SK-N-SH (cell line): ENCODE data around the gene P2RY6. TPM values are rescaled to one million over a fixed set of nuclear protein-coding genes. Genes with fewer than 3 reads are reported as not detected.

ENCODE experiments used
- CTCF ChIA-PET: fragments of 300-600, 350-600 bp; formaldehyde crosslinking; extraction: SDS; loops from one replicate; lab custom pipeline; 2021; lab: Yijun Ruan, JAX
- POLR2A ChIA-PET: fragments of 350-600 bp; sonication (Branson Sonifier 250); formaldehyde crosslinking; extraction: SDS; loops from one replicate; lab custom pipeline; 2020; ENCODE audit warnings: antibody characterized with exemption, inconsistent platforms; lab: Yijun Ruan, JAX
- DNase-seq: peaks from one replicate; pipeline ENCODE4 v3.0.0; 2012
- H2AFZ ChIP-seq: fragments of 200-600 bp; sonication (generic); 2 replicates; pipeline ENCODE4 v1.8.1; 2016; ENCODE audit warnings: antibody characterized with exemption, mild to moderate bottlenecking, low read depth
- H3F3A ChIP-seq: fragments of 200-600 bp; sonication (generic); replicated peaks from 2 replicates; pipeline ENCODE3; 2016; ENCODE audit warnings: antibody characterized with exemption, mild to moderate bottlenecking; ENCODE audit not compliant: insufficient read depth
- H3K27ac ChIP-seq, 2 experiments: fragments of 200-500 bp in 1 of 2; fragments of 200-600 bp in 1 of 2; sonication (Bioruptor generic) in 1 of 2; sonication (generic), shearing (Covaris generic) in 1 of 2; 2 replicates each; pipeline versions ENCODE4 v1.5.1 to v1.6.1; 2014 to 2016; ENCODE audit warnings: low read depth in 2 of 2, inconsistent platforms in 1 of 2, low read length in 1 of 2, mild to moderate bottlenecking in 1 of 2, mixed read lengths in 1 of 2
- H3K27me3 ChIP-seq: fragments of 200-600 bp; sonication (generic), shearing (Covaris generic); 2 replicates; pipeline ENCODE4 v1.6.1; 2016; ENCODE audit warnings: mixed run types; ENCODE audit not compliant: insufficient read depth
- H3K36me3 ChIP-seq, 2 experiments: fragments of 200-500 bp in 1 of 2; fragments of 200-600 bp in 1 of 2; sonication (Bioruptor generic) in 1 of 2; sonication (generic) in 1 of 2; replicated peaks in 1 of 2; 2 replicates each; pipeline versions ENCODE3 to v1.5.1; 2014 to 2016; ENCODE audit warnings: low read length in 1 of 2, mild to moderate bottlenecking in 1 of 2; ENCODE audit not compliant: insufficient read depth in 2 of 2, control insufficient read depth in 1 of 2
- H3K4me1 ChIP-seq, 2 experiments: fragments of 200-500 bp in 1 of 2; fragments of 200-600 bp in 1 of 2; sonication (Bioruptor generic) in 1 of 2; sonication (generic), shearing (Covaris generic) in 1 of 2; 2 replicates each; pipeline versions ENCODE4 v1.5.1 to v1.6.1; 2014 to 2016; ENCODE audit warnings: low read depth in 1 of 2, low read length in 1 of 2, mixed run types in 1 of 2; ENCODE audit not compliant: insufficient read depth in 2 of 2, control insufficient read depth in 1 of 2
- H3K4me2 ChIP-seq: fragments of 200-600 bp; sonication (generic), shearing (Covaris generic); 2 replicates; pipeline ENCODE4 v1.6.1; 2017; ENCODE audit warnings: mixed run types
- H3K4me3 ChIP-seq, 2 experiments: fragments of 200-500 bp in 1 of 2; fragments of 200-600 bp in 1 of 2; sonication (Bioruptor generic) in 1 of 2; sonication (generic), shearing (Covaris generic) in 1 of 2; 2 replicates each; pipeline versions ENCODE4 v1.5.1 to v1.8.1; 2014 to 2016; ENCODE audit warnings: low read depth in 2 of 2, inconsistent platforms in 1 of 2, low read length in 1 of 2, mild to moderate bottlenecking in 1 of 2, mixed read lengths in 1 of 2, moderate library complexity in 1 of 2
- H3K79me2 ChIP-seq: fragments of 200-600 bp; sonication (generic); 2 replicates; pipeline ENCODE4 v1.8.1; 2017; ENCODE audit warnings: mild to moderate bottlenecking; ENCODE audit not compliant: insufficient read depth
- H3K9ac ChIP-seq: fragments of 200-600 bp; sonication (generic); 2 replicates; pipeline ENCODE4 v1.6.1; 2017; ENCODE audit warnings: mixed run types
- H3K9me2 ChIP-seq: fragments of 200-600 bp; sonication (generic); 2 replicates; pipeline ENCODE4 v1.6.1; 2017; ENCODE audit warnings: mixed run types
- H3K9me3 ChIP-seq: fragments of 200-600 bp; sonication (generic); 2 replicates; pipeline ENCODE4 v1.6.1; 2017; ENCODE audit warnings: mixed run types, mild to moderate bottlenecking, moderate library complexity
- H4K20me1 ChIP-seq: fragments of 200-600 bp; sonication (generic); 2 replicates; pipeline ENCODE4 v1.6.1; 2017; ENCODE audit warnings: mild to moderate bottlenecking, mixed run types; ENCODE audit not compliant: insufficient read depth
- CHD2 ChIP-seq: fragments of 150-350 bp; IDR thresholded peaks from 2 replicates; pipeline ENCODE4 v1.6.1; 2018; ENCODE audit warnings: low read length; ENCODE audit not compliant: partially characterized antibody
- CTCF ChIP-seq: fragments of 200-600 bp; sonication (generic); IDR thresholded peaks from 2 replicates; pipeline ENCODE4 v1.6.1; 2017; ENCODE audit warnings: antibody characterized with exemption, mild to moderate bottlenecking, moderate library complexity
- EP300 ChIP-seq, 2 experiments: IDR thresholded peaks; 2 replicates each; pipeline versions ENCODE4 v1.4.0 to v1.6.1; 2012; ENCODE audit warnings: borderline replicate concordance in 1 of 2, low read depth in 1 of 2, low read length in 1 of 2
- EZH2phosphoT487 ChIP-seq: fragments of 200-600 bp; sonication (generic); IDR thresholded peaks from 2 replicates; pipeline ENCODE4 v1.6.1; 2017; ENCODE audit warnings: low read depth, mixed run types, mild to moderate bottlenecking, antibody characterized with exemption, moderate library complexity, borderline replicate concordance
- FOSL2 ChIP-seq: IDR thresholded peaks from 2 replicates; pipeline ENCODE4 v1.4.0; 2012; ENCODE audit warnings: low read depth, mild to moderate bottlenecking, moderate library complexity, borderline replicate concordance
- FOXJ3 ChIP-seq: sonication (generic); formaldehyde crosslinking; IDR thresholded peaks from 2 replicates; pipeline ENCODE4 v1.5.1; 2020; ENCODE audit warnings: mild to moderate bottlenecking, missing genetic modification reagents
- MAX ChIP-seq: IDR thresholded peaks from 2 replicates; pipeline ENCODE4 v1.4.0; 2012; ENCODE audit warnings: low read depth
- MXI1 ChIP-seq: IDR thresholded peaks from 2 replicates; pipeline ENCODE4 v1.6.1; 2012; ENCODE audit warnings: mild to moderate bottlenecking, low read depth, low read length, improper control_type of control experiment
- NFIC ChIP-seq: IDR thresholded peaks from 2 replicates; pipeline ENCODE4 v1.4.0; 2012; ENCODE audit warnings: borderline replicate concordance
- NRF1 ChIP-seq: IDR thresholded peaks from 2 replicates; pipeline ENCODE4 v1.6.1; 2012; ENCODE audit warnings: low read depth, mild to moderate bottlenecking, low read length
- PBX3 ChIP-seq: IDR thresholded peaks from 2 replicates; pipeline ENCODE4; 2012
- RCOR1 ChIP-seq: fragments of 150-350 bp; IDR thresholded peaks from 2 replicates; pipeline ENCODE4 v1.6.1; 2017; ENCODE audit warnings: antibody characterized with exemption, low read length
- RXRA ChIP-seq: IDR thresholded peaks from 2 replicates; pipeline ENCODE4 v1.4.0; 2012; ENCODE audit warnings: low read depth, mild to moderate bottlenecking, borderline replicate concordance
- SMC3 ChIP-seq: IDR thresholded peaks from 2 replicates; pipeline ENCODE4 v1.6.1; 2012; ENCODE audit warnings: low read depth, low read length, improper control_type of control experiment
- TCF12 ChIP-seq: IDR thresholded peaks from 2 replicates; pipeline ENCODE4 v1.4.0; 2012
- YY1 ChIP-seq: IDR thresholded peaks from 2 replicates; pipeline ENCODE4 v1.4.0; 2012; ENCODE audit warnings: low read depth, mild to moderate bottlenecking
- WGBS: methylation state at CpG from one replicate; pipeline ENCODE4 v1.1.6; 2017; ENCODE audit warnings: low lambda C conversion rate; 5-methylcytosine and 5-hydroxymethylcytosine counted together
- polyA plus RNA-seq, 3 experiments: library from polyadenylated mRNA; depleted of rRNA; stranded (reverse); fragments of >200 nt; gene quantifications; 2 replicates each; pipeline ENCODE4 v1.2.3, GENCODE V29; 2012
- TF ChIP-seq, protein P1 (sequence below): IDR thresholded peaks from 2 replicates; pipeline ENCODE4 v1.6.1; 2012; ENCODE audit warnings: mild to moderate bottlenecking, low read depth, low read length, moderate library complexity
- TF ChIP-seq, protein P2 (sequence below): IDR thresholded peaks from 2 replicates; pipeline ENCODE4 v1.4.0; 2012; ENCODE audit warnings: low read depth, borderline replicate concordance
- TF ChIP-seq, protein P3 (sequence below): fragments of 150-350 bp; IDR thresholded peaks from 2 replicates; pipeline ENCODE4 v1.6.1; 2016; ENCODE audit warnings: mild to moderate bottlenecking, low read depth, low read length

Gene P2RY6
- polyA plus RNA-seq, 1 of the 3 experiments (the other 2 are of a cell fraction) = 0.15 TPM

DNA sequence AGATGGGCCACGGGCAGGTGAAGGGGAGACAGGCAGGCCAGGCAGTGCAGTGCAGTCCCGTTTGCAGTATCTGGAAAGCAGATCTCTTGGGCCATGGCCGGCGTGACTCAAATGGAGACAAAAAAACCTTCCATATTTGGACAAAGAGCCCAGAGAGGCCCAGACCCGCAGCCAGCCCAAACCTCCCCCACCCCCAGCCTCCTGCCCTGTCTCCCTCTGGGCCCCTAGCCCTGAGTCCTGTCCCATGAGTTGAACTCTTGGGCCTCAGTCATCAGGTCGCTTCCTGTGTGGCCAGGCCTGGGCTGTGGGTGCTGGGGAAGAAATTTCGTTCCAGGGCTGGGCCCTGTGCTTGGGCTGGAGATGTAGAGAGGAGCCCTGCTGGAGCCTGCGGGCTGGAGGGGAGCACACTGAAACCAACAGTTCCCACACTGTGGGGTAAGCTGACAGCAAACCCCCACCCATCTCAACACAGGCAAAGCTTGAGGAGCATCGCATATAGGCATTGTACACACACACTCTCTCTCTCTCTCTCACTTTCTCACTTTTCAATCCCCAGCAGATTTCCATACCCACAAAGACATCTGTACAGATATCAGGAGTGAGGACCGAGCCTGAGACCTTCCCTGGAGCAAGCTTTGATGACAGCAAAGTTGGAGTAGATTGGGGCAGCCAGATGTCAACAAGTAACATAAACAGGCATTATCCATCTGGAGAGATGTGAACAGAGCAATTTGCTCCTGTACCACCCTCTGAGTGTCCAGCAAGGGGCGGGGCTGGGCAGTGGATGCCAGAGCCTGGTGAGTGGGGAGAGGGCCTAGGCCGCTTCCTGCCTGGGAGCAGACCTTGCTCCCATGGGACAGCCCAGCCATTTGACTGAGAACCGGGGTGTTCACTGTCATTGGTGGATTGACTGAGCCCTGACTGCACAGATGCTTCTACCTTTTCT is 53.2 kb downstream of the P2RY6 start:
- ChIA-PET POLR2A (no interaction called here), CTCF (interaction anchor here (0.6 to 17.6 kb wide), 7 partner anchors 10 to 335 kb away, joined by 3 to 223 read pairs (median 5); partner anchors contain the start of gene ARHGEF17)
- no peaks in the 10 kb centered on the region for H3K27me3 ChIP-seq
- peak overlapping the region; percentile 65; the same call in 1 of the 2 replicates for H3K9ac ChIP-seq
- no peak overlapping the region; a peak in 1 of 4 replicates for H3K4me3 ChIP-seq
- H3K27ac ChIP-seq = peak overlapping the region; percentile 92 to 98
- H4K20me1 ChIP-seq = peaks cover 10% of the 10 kb centered on the region; the same call in 1 of the 2 replicates
- peaks cover 0 to 6% of the 10 kb centered on the region in 2 experiments for H3K36me3 ChIP-seq
- no peaks in the 10 kb centered on the region for H3K9me2 ChIP-seq
- H3K79me2 ChIP-seq = peaks cover 92% of the 10 kb centered on the region
- no peak overlapping the region for H2AFZ ChIP-seq
- no peaks in the 10 kb centered on the region for H3K9me3 ChIP-seq
- peak; percentile 84 for DNase-seq
- H3K4me2 ChIP-seq = peak overlapping the region; percentile 75
- peaks cover 77 to 81% of the 10 kb centered on the region in 2 experiments for H3K4me1 ChIP-seq
- H3F3A ChIP-seq = peaks cover 56% of the 10 kb centered on the region
- WGBS = 43% methylated on average over 9 of the region's 13 CpGs
- no peak for TF ChIP-seq PBX3
- no peak for TF ChIP-seq SMC3
- peak; percentile 71; the same call in 1 of the 2 replicates for TF ChIP-seq FOXJ3
- TF ChIP-seq FOSL2 = no peak
- peak; percentile 19; the same call in 1 of the 2 replicates for TF ChIP-seq MAX
- TF ChIP-seq TCF12 = peak; percentile 23; the same call in 1 of the 2 replicates
- no peak for TF ChIP-seq YY1
- TF ChIP-seq, protein P1, sequence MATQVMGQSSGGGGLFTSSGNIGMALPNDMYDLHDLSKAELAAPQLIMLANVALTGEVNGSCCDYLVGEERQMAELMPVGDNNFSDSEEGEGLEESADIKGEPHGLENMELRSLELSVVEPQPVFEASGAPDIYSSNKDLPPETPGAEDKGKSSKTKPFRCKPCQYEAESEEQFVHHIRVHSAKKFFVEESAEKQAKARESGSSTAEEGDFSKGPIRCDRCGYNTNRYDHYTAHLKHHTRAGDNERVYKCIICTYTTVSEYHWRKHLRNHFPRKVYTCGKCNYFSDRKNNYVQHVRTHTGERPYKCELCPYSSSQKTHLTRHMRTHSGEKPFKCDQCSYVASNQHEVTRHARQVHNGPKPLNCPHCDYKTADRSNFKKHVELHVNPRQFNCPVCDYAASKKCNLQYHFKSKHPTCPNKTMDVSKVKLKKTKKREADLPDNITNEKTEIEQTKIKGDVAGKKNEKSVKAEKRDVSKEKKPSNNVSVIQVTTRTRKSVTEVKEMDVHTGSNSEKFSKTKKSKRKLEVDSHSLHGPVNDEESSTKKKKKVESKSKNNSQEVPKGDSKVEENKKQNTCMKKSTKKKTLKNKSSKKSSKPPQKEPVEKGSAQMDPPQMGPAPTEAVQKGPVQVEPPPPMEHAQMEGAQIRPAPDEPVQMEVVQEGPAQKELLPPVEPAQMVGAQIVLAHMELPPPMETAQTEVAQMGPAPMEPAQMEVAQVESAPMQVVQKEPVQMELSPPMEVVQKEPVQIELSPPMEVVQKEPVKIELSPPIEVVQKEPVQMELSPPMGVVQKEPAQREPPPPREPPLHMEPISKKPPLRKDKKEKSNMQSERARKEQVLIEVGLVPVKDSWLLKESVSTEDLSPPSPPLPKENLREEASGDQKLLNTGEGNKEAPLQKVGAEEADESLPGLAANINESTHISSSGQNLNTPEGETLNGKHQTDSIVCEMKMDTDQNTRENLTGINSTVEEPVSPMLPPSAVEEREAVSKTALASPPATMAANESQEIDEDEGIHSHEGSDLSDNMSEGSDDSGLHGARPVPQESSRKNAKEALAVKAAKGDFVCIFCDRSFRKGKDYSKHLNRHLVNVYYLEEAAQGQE = no peak
- peak; percentile 63; the same call in 1 of the 2 replicates for TF ChIP-seq RCOR1
- TF ChIP-seq, protein P2, sequence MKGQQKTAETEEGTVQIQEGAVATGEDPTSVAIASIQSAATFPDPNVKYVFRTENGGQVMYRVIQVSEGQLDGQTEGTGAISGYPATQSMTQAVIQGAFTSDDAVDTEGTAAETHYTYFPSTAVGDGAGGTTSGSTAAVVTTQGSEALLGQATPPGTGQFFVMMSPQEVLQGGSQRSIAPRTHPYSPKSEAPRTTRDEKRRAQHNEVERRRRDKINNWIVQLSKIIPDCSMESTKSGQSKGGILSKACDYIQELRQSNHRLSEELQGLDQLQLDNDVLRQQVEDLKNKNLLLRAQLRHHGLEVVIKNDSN = no peak
- TF ChIP-seq MXI1 = peak; percentile 60; the same call in 1 of the 2 replicates
- TF ChIP-seq CTCF = no peak
- no peak for TF ChIP-seq NRF1
- peak; percentile 16; the same call in 1 of the 2 replicates for TF ChIP-seq RXRA
- peak in 1 of 2 experiments; percentile 62; a peak in 1 of 4 replicates for TF ChIP-seq EP300 (IDR thresholded peaks at IDR 0.05; ENCODE audit: borderline replicate concordance in 1 of 2, low read depth in 1 of 2, low read length in 1 of 2)
- peak; percentile 19 for TF ChIP-seq CHD2
- 0 out of 2 replicates have a peak, but pooled peaks have one; percentile 13 for TF ChIP-seq NFIC
- no peak for TF ChIP-seq EZH2phosphoT487
- TF ChIP-seq, protein P3, sequence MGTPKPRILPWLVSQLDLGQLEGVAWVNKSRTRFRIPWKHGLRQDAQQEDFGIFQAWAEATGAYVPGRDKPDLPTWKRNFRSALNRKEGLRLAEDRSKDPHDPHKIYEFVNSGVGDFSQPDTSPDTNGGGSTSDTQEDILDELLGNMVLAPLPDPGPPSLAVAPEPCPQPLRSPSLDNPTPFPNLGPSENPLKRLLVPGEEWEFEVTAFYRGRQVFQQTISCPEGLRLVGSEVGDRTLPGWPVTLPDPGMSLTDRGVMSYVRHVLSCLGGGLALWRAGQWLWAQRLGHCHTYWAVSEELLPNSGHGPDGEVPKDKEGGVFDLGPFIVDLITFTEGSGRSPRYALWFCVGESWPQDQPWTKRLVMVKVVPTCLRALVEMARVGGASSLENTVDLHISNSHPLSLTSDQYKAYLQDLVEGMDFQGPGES = no peak
